H1 (cell line): ENCODE results near the gene PTPRCAP. TPM values are rescaled to one million over a fixed set of nuclear protein-coding genes. Genes with fewer than 3 reads are reported as not detected.

Experiments
- BRCA1 ChIP-seq: IDR thresholded peaks from 2 replicates; pipeline ENCODE4 v1.6.1; 2012; ENCODE audit warnings: low read depth, low read length, improper control_type of control experiment
- CBX5 ChIP-seq: fragments of 300-800, 300-1000 bp; sonication (generic); IDR thresholded peaks from 2 replicates; pipeline ENCODE4 v1.7.1; 2016; ENCODE audit warnings: antibody characterized with exemption, low read length, low read depth
- SIN3A ChIP-seq, 2 experiments: IDR thresholded peaks in 1 of 2; conservative IDR thresholded peaks in 1 of 2; 2 replicates each; pipeline ENCODE4 v1.6.1; 2011 to 2012; ENCODE audit warnings: low read length in 2 of 2, improper control_type of control experiment in 1 of 2, low read depth in 1 of 2, mild to moderate bottlenecking in 1 of 2
- SIX5 ChIP-seq: IDR thresholded peaks from 2 replicates; pipeline ENCODE4 v1.6.1; 2011; ENCODE audit warnings: mild to moderate bottlenecking, low read depth, low read length
- TAF7 ChIP-seq: optimal IDR thresholded peaks from 2 replicates; pipeline ENCODE3; 2011; ENCODE audit warnings: low read depth, mild to moderate bottlenecking, inconsistent platforms, low read length, moderate library complexity, borderline replicate concordance
- TEAD4 ChIP-seq: IDR thresholded peaks from 2 replicates; pipeline ENCODE4 v1.6.1; 2012; ENCODE audit warnings: low read depth, low read length, inconsistent platforms, mixed read lengths
- polyA plus RNA-seq, 7 experiments: library from polyadenylated mRNA; depleted of rRNA in 3 of 7; stranded (reverse) in 5 of 7; unstranded in 2 of 7; fragments of >200 nt in 5 of 7; fragments of 200-250 nt in 2 of 7; gene quantifications; 1 replicate in 5 of 7; 2 replicates in 1 of 7; 4 replicates in 1 of 7; pipeline versions ENCODE4 v1.2.1 to v1.2.3, GENCODE V29; 2011 to 2013; ENCODE audit warnings: missing spikeins in 2 of 7, mixed read lengths in 2 of 7
- total RNA-seq: library from RNA; stranded (reverse); fragmentation: NEBNext Ultra II Directional; extraction: Animal tissue kit (Norgen Biotek cat#: 25700); gene quantifications from 2 replicates; pipeline ENCODE4 v1.2.1, GENCODE V29; 2021
- TF ChIP-seq, protein P1 (sequence below): fragments of 300-600 bp; sonication (generic); IDR thresholded peaks from 2 replicates; pipeline ENCODE4 v1.7.1; 2012; ENCODE audit warnings: low read length, moderate library complexity, mild to moderate bottlenecking, inconsistent platforms; ENCODE audit not compliant: insufficient replicate concordance
- TF ChIP-seq, protein P2 (sequence below): IDR thresholded peaks from 2 replicates; pipeline ENCODE4 v1.6.1; 2012; ENCODE audit warnings: inconsistent platforms

The PTPRCAP gene
- total and polyA plus RNA-seq, 2 of the 8 experiments (the other 6 are each of a cell fraction or from before 2014, with no cell fraction given) = 0.78 to 6.7 TPM

DNA sequence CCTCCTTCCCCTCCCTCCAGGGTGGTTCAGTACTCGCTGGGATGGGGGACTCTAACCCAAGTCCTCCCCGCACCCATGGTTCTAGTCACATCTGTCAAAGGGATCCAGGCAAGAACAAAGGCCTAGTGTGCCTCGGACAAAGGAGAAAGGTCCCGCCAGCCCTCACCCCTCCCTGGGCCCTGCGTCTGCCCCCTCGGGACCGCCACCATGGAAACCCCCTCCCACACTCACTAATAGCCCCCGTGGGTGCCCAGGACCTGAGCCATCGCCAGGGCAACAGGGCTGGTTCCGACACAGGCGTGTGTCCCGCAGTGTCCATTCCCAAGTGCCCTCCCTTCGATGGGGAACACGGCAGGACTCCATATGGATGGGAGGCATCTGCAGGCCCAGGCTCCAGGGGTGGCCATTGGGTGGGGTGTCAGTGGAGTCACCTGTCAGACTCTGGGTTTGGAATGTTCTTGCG is 27.1 kb downstream of the PTPRCAP start (continued):
- TF ChIP-seq, protein P1, sequence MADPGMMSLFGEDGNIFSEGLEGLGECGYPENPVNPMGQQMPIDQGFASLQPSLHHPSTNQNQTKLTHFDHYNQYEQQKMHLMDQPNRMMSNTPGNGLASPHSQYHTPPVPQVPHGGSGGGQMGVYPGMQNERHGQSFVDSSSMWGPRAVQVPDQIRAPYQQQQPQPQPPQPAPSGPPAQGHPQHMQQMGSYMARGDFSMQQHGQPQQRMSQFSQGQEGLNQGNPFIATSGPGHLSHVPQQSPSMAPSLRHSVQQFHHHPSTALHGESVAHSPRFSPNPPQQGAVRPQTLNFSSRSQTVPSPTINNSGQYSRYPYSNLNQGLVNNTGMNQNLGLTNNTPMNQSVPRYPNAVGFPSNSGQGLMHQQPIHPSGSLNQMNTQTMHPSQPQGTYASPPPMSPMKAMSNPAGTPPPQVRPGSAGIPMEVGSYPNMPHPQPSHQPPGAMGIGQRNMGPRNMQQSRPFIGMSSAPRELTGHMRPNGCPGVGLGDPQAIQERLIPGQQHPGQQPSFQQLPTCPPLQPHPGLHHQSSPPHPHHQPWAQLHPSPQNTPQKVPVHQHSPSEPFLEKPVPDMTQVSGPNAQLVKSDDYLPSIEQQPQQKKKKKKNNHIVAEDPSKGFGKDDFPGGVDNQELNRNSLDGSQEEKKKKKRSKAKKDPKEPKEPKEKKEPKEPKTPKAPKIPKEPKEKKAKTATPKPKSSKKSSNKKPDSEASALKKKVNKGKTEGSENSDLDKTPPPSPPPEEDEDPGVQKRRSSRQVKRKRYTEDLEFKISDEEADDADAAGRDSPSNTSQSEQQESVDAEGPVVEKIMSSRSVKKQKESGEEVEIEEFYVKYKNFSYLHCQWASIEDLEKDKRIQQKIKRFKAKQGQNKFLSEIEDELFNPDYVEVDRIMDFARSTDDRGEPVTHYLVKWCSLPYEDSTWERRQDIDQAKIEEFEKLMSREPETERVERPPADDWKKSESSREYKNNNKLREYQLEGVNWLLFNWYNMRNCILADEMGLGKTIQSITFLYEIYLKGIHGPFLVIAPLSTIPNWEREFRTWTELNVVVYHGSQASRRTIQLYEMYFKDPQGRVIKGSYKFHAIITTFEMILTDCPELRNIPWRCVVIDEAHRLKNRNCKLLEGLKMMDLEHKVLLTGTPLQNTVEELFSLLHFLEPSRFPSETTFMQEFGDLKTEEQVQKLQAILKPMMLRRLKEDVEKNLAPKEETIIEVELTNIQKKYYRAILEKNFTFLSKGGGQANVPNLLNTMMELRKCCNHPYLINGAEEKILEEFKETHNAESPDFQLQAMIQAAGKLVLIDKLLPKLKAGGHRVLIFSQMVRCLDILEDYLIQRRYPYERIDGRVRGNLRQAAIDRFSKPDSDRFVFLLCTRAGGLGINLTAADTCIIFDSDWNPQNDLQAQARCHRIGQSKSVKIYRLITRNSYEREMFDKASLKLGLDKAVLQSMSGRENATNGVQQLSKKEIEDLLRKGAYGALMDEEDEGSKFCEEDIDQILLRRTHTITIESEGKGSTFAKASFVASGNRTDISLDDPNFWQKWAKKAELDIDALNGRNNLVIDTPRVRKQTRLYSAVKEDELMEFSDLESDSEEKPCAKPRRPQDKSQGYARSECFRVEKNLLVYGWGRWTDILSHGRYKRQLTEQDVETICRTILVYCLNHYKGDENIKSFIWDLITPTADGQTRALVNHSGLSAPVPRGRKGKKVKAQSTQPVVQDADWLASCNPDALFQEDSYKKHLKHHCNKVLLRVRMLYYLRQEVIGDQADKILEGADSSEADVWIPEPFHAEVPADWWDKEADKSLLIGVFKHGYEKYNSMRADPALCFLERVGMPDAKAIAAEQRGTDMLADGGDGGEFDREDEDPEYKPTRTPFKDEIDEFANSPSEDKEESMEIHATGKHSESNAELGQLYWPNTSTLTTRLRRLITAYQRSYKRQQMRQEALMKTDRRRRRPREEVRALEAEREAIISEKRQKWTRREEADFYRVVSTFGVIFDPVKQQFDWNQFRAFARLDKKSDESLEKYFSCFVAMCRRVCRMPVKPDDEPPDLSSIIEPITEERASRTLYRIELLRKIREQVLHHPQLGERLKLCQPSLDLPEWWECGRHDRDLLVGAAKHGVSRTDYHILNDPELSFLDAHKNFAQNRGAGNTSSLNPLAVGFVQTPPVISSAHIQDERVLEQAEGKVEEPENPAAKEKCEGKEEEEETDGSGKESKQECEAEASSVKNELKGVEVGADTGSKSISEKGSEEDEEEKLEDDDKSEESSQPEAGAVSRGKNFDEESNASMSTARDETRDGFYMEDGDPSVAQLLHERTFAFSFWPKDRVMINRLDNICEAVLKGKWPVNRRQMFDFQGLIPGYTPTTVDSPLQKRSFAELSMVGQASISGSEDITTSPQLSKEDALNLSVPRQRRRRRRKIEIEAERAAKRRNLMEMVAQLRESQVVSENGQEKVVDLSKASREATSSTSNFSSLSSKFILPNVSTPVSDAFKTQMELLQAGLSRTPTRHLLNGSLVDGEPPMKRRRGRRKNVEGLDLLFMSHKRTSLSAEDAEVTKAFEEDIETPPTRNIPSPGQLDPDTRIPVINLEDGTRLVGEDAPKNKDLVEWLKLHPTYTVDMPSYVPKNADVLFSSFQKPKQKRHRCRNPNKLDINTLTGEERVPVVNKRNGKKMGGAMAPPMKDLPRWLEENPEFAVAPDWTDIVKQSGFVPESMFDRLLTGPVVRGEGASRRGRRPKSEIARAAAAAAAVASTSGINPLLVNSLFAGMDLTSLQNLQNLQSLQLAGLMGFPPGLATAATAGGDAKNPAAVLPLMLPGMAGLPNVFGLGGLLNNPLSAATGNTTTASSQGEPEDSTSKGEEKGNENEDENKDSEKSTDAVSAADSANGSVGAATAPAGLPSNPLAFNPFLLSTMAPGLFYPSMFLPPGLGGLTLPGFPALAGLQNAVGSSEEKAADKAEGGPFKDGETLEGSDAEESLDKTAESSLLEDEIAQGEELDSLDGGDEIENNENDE = no peak
- TF ChIP-seq TAF7 (no peak), SIN3A (conservative IDR thresholded peaks at IDR 0.05 in 1 of 2, IDR thresholded peaks at IDR 0.05 in 1 of 2; ENCODE audit: low read depth in 1 of 2, low read length in 2 of 2) (no peak), TEAD4 (no peak), SIX5 (no peak), CBX5 (no peak), BRCA1 (no peak)
- TF ChIP-seq, protein P2, sequence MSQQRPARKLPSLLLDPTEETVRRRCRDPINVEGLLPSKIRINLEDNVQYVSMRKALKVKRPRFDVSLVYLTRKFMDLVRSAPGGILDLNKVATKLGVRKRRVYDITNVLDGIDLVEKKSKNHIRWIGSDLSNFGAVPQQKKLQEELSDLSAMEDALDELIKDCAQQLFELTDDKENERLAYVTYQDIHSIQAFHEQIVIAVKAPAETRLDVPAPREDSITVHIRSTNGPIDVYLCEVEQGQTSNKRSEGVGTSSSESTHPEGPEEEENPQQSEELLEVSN = no peak
